ENCODE measurements around the gene FNDC3B. TPM values are rescaled to one million over a fixed set of nuclear protein-coding genes. Genes with fewer than 3 reads are reported as not detected.
A peak's percentile ranks its signal among the peaks of the same experiment; 100 is the strongest.

The FNDC3B gene
- total and polyA plus RNA-seq, 4 donors = 23.3 to 74.2 (median 32.9) TPM

DNA sequence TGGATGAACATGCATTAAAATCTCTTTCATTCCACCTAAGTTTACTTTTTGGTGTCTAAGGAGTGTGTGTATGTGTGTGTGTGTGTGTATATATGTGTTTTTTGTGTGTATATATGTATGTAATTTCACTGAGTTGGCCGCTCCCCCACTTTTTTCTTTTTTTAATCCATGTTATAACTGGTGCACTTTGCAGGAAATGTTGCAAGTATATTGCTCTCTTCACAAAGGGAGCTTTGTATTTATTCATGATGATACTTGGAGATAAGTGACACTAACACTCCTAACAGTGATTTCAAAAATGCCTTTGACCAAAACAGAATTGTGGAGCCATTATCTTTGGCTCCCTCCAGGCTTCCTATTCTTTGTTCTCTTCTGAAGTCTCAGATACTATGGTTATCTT, 95.8 kb downstream of the FNDC3B start:
- WGBS = 92% methylated on average over 1 of the region's 1 CpG
- peaks cover 8 to 36% (median 11%) of the 10 kb centered on the region in 4 donors for H3K4me1 ChIP-seq (ENCODE audit: control insufficient read depth in 4 of 4, insufficient read depth in 4 of 4, low read length in 3 of 4)

DNA sequence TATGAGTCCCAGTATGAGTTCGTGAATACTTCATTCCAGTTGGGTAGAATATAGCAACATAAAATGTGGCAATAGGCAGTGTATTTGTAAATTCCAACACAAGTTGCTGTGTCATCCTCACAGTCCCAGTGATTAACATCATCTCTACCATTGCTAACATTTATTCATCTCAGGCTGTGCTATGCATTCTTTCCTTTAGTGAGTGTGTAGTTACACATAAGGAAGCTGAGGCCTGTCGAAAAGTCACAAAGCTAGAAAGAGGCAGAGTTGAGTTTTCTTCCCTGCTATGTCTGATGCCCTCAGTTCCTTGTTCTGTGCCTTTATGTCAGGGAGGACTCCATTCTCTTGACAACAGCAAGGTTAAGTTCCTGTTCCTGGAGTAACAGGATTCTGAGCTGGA, 96.4 kb downstream of the FNDC3B start:
- no peak overlapping the region for H3K9ac ChIP-seq (ENCODE audit: low read depth in 1 of 2, low read length in 2 of 2)
- TF ChIP-seq, protein P1, sequence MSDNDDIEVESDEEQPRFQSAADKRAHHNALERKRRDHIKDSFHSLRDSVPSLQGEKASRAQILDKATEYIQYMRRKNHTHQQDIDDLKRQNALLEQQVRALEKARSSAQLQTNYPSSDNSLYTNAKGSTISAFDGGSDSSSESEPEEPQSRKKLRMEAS (IDR thresholded peaks at IDR 0.05) = no peak
- TF ChIP-seq, protein P2, sequence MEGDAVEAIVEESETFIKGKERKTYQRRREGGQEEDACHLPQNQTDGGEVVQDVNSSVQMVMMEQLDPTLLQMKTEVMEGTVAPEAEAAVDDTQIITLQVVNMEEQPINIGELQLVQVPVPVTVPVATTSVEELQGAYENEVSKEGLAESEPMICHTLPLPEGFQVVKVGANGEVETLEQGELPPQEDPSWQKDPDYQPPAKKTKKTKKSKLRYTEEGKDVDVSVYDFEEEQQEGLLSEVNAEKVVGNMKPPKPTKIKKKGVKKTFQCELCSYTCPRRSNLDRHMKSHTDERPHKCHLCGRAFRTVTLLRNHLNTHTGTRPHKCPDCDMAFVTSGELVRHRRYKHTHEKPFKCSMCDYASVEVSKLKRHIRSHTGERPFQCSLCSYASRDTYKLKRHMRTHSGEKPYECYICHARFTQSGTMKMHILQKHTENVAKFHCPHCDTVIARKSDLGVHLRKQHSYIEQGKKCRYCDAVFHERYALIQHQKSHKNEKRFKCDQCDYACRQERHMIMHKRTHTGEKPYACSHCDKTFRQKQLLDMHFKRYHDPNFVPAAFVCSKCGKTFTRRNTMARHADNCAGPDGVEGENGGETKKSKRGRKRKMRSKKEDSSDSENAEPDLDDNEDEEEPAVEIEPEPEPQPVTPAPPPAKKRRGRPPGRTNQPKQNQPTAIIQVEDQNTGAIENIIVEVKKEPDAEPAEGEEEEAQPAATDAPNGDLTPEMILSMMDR (IDR thresholded peaks at IDR 0.05; ENCODE audit: low read depth, low read length, missing input control) = no peak
- TF ChIP-seq FOXA1 (IDR thresholded peaks at IDR 0.05) (no peak), YY1 (IDR thresholded peaks at IDR 0.05) (no peak), FOXA2 (IDR thresholded peaks at IDR 0.05) (no peak), JUND (IDR thresholded peaks at IDR 0.05) (no peak)
- TF ChIP-seq, protein P3, sequence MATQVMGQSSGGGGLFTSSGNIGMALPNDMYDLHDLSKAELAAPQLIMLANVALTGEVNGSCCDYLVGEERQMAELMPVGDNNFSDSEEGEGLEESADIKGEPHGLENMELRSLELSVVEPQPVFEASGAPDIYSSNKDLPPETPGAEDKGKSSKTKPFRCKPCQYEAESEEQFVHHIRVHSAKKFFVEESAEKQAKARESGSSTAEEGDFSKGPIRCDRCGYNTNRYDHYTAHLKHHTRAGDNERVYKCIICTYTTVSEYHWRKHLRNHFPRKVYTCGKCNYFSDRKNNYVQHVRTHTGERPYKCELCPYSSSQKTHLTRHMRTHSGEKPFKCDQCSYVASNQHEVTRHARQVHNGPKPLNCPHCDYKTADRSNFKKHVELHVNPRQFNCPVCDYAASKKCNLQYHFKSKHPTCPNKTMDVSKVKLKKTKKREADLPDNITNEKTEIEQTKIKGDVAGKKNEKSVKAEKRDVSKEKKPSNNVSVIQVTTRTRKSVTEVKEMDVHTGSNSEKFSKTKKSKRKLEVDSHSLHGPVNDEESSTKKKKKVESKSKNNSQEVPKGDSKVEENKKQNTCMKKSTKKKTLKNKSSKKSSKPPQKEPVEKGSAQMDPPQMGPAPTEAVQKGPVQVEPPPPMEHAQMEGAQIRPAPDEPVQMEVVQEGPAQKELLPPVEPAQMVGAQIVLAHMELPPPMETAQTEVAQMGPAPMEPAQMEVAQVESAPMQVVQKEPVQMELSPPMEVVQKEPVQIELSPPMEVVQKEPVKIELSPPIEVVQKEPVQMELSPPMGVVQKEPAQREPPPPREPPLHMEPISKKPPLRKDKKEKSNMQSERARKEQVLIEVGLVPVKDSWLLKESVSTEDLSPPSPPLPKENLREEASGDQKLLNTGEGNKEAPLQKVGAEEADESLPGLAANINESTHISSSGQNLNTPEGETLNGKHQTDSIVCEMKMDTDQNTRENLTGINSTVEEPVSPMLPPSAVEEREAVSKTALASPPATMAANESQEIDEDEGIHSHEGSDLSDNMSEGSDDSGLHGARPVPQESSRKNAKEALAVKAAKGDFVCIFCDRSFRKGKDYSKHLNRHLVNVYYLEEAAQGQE (IDR thresholded peaks at IDR 0.05) = no peak
- DNase-seq (ENCODE audit: low spot score) = no peak
- peak overlapping the region; percentile 49 to 95 for H3K27ac ChIP-seq (ENCODE audit: low read depth in 1 of 2, low read length in 2 of 2)
- H3K4me1 ChIP-seq (ENCODE audit: control insufficient read depth in 4 of 4, insufficient read depth in 4 of 4, low read length in 3 of 4) = peaks cover 13 to 43% (median 15%) of the 10 kb centered on the region in 4 donors
- H3K36me3 ChIP-seq (ENCODE audit: control insufficient read depth in 4 of 4, insufficient read depth in 3 of 4, low read depth in 1 of 4, low read length in 3 of 4) = peaks cover 0 to 4% (median 1%) of the 10 kb centered on the region in 4 donors
- no peaks in the 10 kb centered on the region for H3K9me3 ChIP-seq (ENCODE audit: control insufficient read depth in 4 of 4, low read length in 3 of 4)
- 84% methylated on average over 2 of the region's 2 CpGs for WGBS
- H3K27me3 ChIP-seq (ENCODE audit: control insufficient read depth in 4 of 4, insufficient read depth in 4 of 4, low read length in 3 of 4) = no peaks in the 10 kb centered on the region
- no peak overlapping the region for H3K4me3 ChIP-seq (ENCODE audit: low read depth in 1 of 3, low read length in 3 of 3)

More for the DNA sequence above, 95.8 kb downstream of the FNDC3B start:
- Histone ChIP-seq H3K9me3 (ENCODE audit: control insufficient read depth in 4 of 4, low read length in 3 of 4) (no peaks in the 10 kb centered on the region), H3K36me3 (ENCODE audit: control insufficient read depth in 4 of 4, insufficient read depth in 3 of 4, low read depth in 1 of 4, low read length in 3 of 4) (peaks cover 0 to 4% (median 1%) of the 10 kb centered on the region in 4 donors), H3K4me3 (ENCODE audit: low read depth in 1 of 3, low read length in 3 of 3) (no peak overlapping the region), H3K27me3 (ENCODE audit: control insufficient read depth in 4 of 4, insufficient read depth in 4 of 4, low read length in 3 of 4) (no peaks in the 10 kb centered on the region), H3K27ac (ENCODE audit: low read depth in 1 of 2, low read length in 2 of 2) (peak overlapping the region; percentile 49 to 95), H3K9ac (ENCODE audit: low read depth in 1 of 2, low read length in 2 of 2) (no peak overlapping the region)
- DNase-seq (ENCODE audit: low spot score) = no peak
- TF ChIP-seq FOXA1 (IDR thresholded peaks at IDR 0.05) (no peak), GABPA (IDR thresholded peaks at IDR 0.05 in 1 of 2, conservative IDR thresholded peaks at IDR 0.05 in 1 of 2) (no peak), HNF4A (conservative IDR thresholded peaks at IDR 0.05) (no peak), ATF3 (IDR thresholded peaks at IDR 0.05) (no peak), RXRA (IDR thresholded peaks at IDR 0.05) (no peak), JUND (IDR thresholded peaks at IDR 0.05) (no peak), HNF4G (IDR thresholded peaks at IDR 0.05) (no peak), RAD21 (IDR thresholded peaks at IDR 0.05) (no peak), NR2F2 (IDR thresholded peaks at IDR 0.05) (no peak), FOXA2 (IDR thresholded peaks at IDR 0.05) (no peak), YY1 (IDR thresholded peaks at IDR 0.05) (no peak), EGR1 (IDR thresholded peaks at IDR 0.05; ENCODE audit: low read depth in 2 of 2) (no peak)
- TF ChIP-seq, protein P2 (IDR thresholded peaks at IDR 0.05; ENCODE audit: low read depth, low read length, missing input control) = no peak
- TF ChIP-seq, protein P3 (IDR thresholded peaks at IDR 0.05) = no peak

All from liver (tissue), 9 donors.